DMS114 treated with DMSO at 0.1 percent for 48 hours (cell line): ENCODE results near the gene AOAH.
"Not testable (repeated sequence)": the region's sequence is repeated elsewhere in the genome, so short reads cannot be mapped to it uniquely, and the experiment has no call there.

Source experiments
- DNase-seq: peaks from one replicate; lab custom pipeline; 2025; ENCODE audit not compliant: unreplicated experiment; lab: John Stamatoyannopoulos, UW

Gene AOAH

GRCh38 chr7:36514289-36515243 lies 209.7 kb downstream of the AOAH start:
- no peak for DNase-seq

GRCh38 chr7:36513393-36513792 lies 210.9 kb downstream of the AOAH start:
- DNase-seq: no peak

- no peak for DNase-seq
Measured at GRCh38 chr7:36512616-36513015, 211.7 kb downstream of the AOAH start.

- no peak for DNase-seq
Measured at GRCh38 chr7:36509962-36510361, 214.3 kb downstream of the AOAH start.

- DNase-seq: no peak
Measured at GRCh38 chr7:36507475-36508440, 216.5 kb downstream of the AOAH start.

- DNase-seq: no peak
Measured at GRCh38 chr7:36506820-36507219, 217.5 kb downstream of the AOAH start.

- no peak for DNase-seq
Measured at GRCh38 chr7:36506130-36506798, 218.0 kb downstream of the AOAH start.

- not testable (repeated sequence) for DNase-seq
Measured at GRCh38 chr7:36504617-36505016, 219.7 kb downstream of the AOAH start.

- DNase-seq: not testable (repeated sequence)
Measured at GRCh38 chr7:36504216-36504615, 220.1 kb downstream of the AOAH start.

- DNase-seq: no peak
Measured at GRCh38 chr7:36497775-36498174, 226.5 kb downstream of the AOAH start.

- DNase-seq: not testable (repeated sequence)
Measured at GRCh38 chr7:36497176-36497575, 227.1 kb downstream of the AOAH start.

- DNase-seq: no peak
Measured at GRCh38 chr7:36496576-36496975, 227.7 kb downstream of the AOAH start.

- no peak for DNase-seq
Measured at GRCh38 chr7:36491317-36491716, 233.0 kb downstream of the AOAH start.

GRCh38 chr7:36490419-36490830 lies 233.9 kb downstream of the AOAH start:
- no peak for DNase-seq

GRCh38 chr7:36488672-36489071 lies 235.6 kb downstream of the AOAH start:
- DNase-seq: not testable (repeated sequence)

- DNase-seq: peak; percentile 72
Measured at GRCh38 chr7:36487756-36488336, 236.4 kb downstream of the AOAH start.

- DNase-seq: no peak
Measured at GRCh38 chr7:36486336-36486735, 238.0 kb downstream of the AOAH start.

- no peak for DNase-seq
Measured at GRCh38 chr7:36484265-36484664, 240.0 kb downstream of the AOAH start.

- DNase-seq: not testable (repeated sequence)
Measured at GRCh38 chr7:36483853-36484252, 240.4 kb downstream of the AOAH start.

- DNase-seq: no peak
Measured at GRCh38 chr7:36478745-36479144, 245.5 kb downstream of the AOAH start.

GRCh38 chr7:36475381-36475780 lies 248.9 kb downstream of the AOAH start:
- no peak for DNase-seq
